ENCODE data around the gene IFNLR1. TPM values are rescaled to one million over a fixed set of nuclear protein-coding genes. Genes with fewer than 3 reads are reported as not detected.

Gene IFNLR1
- total and polyA plus RNA-seq, 2 donors (not counting 1 experiment from before 2014, with no cell fraction given), result under 0.01 to 0.02 TPM

DNA sequence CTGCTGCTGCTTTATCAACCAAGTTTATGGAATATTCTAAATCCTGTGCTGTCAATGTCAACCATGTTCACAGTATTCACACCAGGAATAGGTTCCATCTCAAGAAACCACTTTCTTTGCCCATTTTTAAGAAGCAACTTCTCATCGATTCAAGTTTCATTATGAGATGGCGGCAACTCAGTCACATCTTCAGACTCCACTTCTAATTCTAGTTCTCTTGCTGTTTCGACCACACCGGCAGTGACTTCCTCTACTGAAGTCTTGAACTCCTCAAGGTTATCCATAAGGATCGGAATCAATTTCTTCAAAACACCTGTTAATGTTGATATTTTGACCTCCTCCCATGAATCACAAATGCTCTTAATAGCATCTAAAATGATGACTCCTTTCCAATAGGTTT lies 39.7 kb upstream of the IFNLR1 start:
- TF ChIP-seq EZH2 (IDR thresholded peaks at IDR 0.05; ENCODE audit: low read length, missing control alignments) (no peak), CTCF (conservative IDR thresholded peaks at IDR 0.05 in 1 of 2, IDR thresholded peaks at IDR 0.05 in 1 of 2; ENCODE audit: low read depth in 1 of 2, low read length in 2 of 2) (no peak)
- Histone ChIP-seq H3K36me3 (ENCODE audit: control insufficient read depth, insufficient read depth, low read length) (no peaks in the 10 kb centered on the region), H3K4me2 (ENCODE audit: extremely low read depth, insufficient read depth, low read length) (no peak overlapping the region), H3K79me2 (ENCODE audit: control insufficient read depth, insufficient read depth, low read length) (no peaks in the 10 kb centered on the region), H3K27me3 (ENCODE audit: control insufficient read depth, insufficient read depth, low read length) (no peaks in the 10 kb centered on the region), H3K9me3 (ENCODE audit: control insufficient read depth, insufficient read depth, low read depth, low read length) (no peaks in the 10 kb centered on the region), H2AFZ (ENCODE audit: low read length) (no peak overlapping the region), H4K20me1 (ENCODE audit: control insufficient read depth, extremely low read depth, insufficient read depth, low read length) (no peaks in the 10 kb centered on the region), H3K9ac (ENCODE audit: insufficient read depth, low read length) (no peak overlapping the region), H3K4me3 (replicated peaks in 1 of 4; ENCODE audit: control extremely low read depth in 1 of 4, insufficient read depth in 1 of 4, low read depth in 3 of 4, low read length in 4 of 4) (no peak overlapping the region), H3K27ac (ENCODE audit: insufficient read depth, low read length) (no peak overlapping the region), H3K4me1 (ENCODE audit: control insufficient read depth, extremely low read depth, insufficient read depth, low read length) (no peaks in the 10 kb centered on the region)
- no peak for DNase-seq (ENCODE audit: low read depth in 2 of 2)

GRCh38 chr1:24224761-24225160 lies 37.7 kb upstream of the IFNLR1 start:
- DNase-seq (ENCODE audit: low read depth in 2 of 2), result no peak
- Histone ChIP-seq H4K20me1 (ENCODE audit: control insufficient read depth, extremely low read depth, insufficient read depth, low read length) (no peaks in the 10 kb centered on the region), H3K79me2 (ENCODE audit: control insufficient read depth, insufficient read depth, low read length) (no peaks in the 10 kb centered on the region), H3K4me1 (ENCODE audit: control insufficient read depth, extremely low read depth, insufficient read depth, low read length) (no peaks in the 10 kb centered on the region), H3K4me3 (replicated peaks in 1 of 4; ENCODE audit: control extremely low read depth in 1 of 4, insufficient read depth in 1 of 4, low read depth in 3 of 4, low read length in 4 of 4) (no peak overlapping the region), H3K9ac (ENCODE audit: insufficient read depth, low read length) (no peak overlapping the region), H3K27ac (ENCODE audit: insufficient read depth, low read length) (no peak overlapping the region), H3K27me3 (ENCODE audit: control insufficient read depth, insufficient read depth, low read length) (peaks cover 6% of the 10 kb centered on the region), H2AFZ (ENCODE audit: low read length) (no peak overlapping the region), H3K4me2 (ENCODE audit: extremely low read depth, insufficient read depth, low read length) (no peak overlapping the region), H3K36me3 (ENCODE audit: control insufficient read depth, insufficient read depth, low read length) (no peaks in the 10 kb centered on the region), H3K9me3 (ENCODE audit: control insufficient read depth, insufficient read depth, low read depth, low read length) (no peaks in the 10 kb centered on the region)
- TF ChIP-seq CTCF (conservative IDR thresholded peaks at IDR 0.05 in 1 of 2, IDR thresholded peaks at IDR 0.05 in 1 of 2; ENCODE audit: low read depth in 1 of 2, low read length in 2 of 2) (no peak), EZH2 (IDR thresholded peaks at IDR 0.05; ENCODE audit: low read length, missing control alignments) (no peak)

- H3K36me3 ChIP-seq (ENCODE audit: control insufficient read depth, insufficient read depth, low read length), result no peaks in the 10 kb centered on the region
- no peak overlapping the region for H3K27ac ChIP-seq (ENCODE audit: insufficient read depth, low read length)
- no peak overlapping the region for H3K4me2 ChIP-seq (ENCODE audit: extremely low read depth, insufficient read depth, low read length)
- no peaks in the 10 kb centered on the region for H3K79me2 ChIP-seq (ENCODE audit: control insufficient read depth, insufficient read depth, low read length)
- H2AFZ ChIP-seq (ENCODE audit: low read length), result no peak overlapping the region
- no peaks in the 10 kb centered on the region for H3K4me1 ChIP-seq (ENCODE audit: control insufficient read depth, extremely low read depth, insufficient read depth, low read length)
- no peak overlapping the region for H3K4me3 ChIP-seq (replicated peaks in 1 of 4; ENCODE audit: control extremely low read depth in 1 of 4, insufficient read depth in 1 of 4, low read depth in 3 of 4, low read length in 4 of 4)
- H3K9ac ChIP-seq (ENCODE audit: insufficient read depth, low read length), result no peak overlapping the region
- H3K27me3 ChIP-seq (ENCODE audit: control insufficient read depth, insufficient read depth, low read length), result peaks cover 6% of the 10 kb centered on the region
- no peaks in the 10 kb centered on the region for H4K20me1 ChIP-seq (ENCODE audit: control insufficient read depth, extremely low read depth, insufficient read depth, low read length)
- no peak for DNase-seq (ENCODE audit: low read depth in 2 of 2)
- no peaks in the 10 kb centered on the region for H3K9me3 ChIP-seq (ENCODE audit: control insufficient read depth, insufficient read depth, low read depth, low read length)
- TF ChIP-seq CTCF (conservative IDR thresholded peaks at IDR 0.05 in 1 of 2, IDR thresholded peaks at IDR 0.05 in 1 of 2; ENCODE audit: low read depth in 1 of 2, low read length in 2 of 2) (no peak), EZH2 (IDR thresholded peaks at IDR 0.05; ENCODE audit: low read length, missing control alignments) (no peak)
Observed at GRCh38 chr1:24224086-24224485, 37.0 kb upstream of the IFNLR1 start.

All from fibroblast of lung (primary cell).